Posterior vena cava (tissue), 2 donors: ENCODE measurements around the gene RPEL1. TPM values are rescaled to one million over a fixed set of nuclear protein-coding genes. Genes with fewer than 3 reads are reported as not detected.
"Not testable (repeated sequence)": the region's sequence is repeated elsewhere in the genome, so short reads cannot be mapped to it uniquely, and the experiment has no call there.

Experiments
- DNase-seq: peaks from one replicate; pipeline ENCODE4 v3.0.0-alpha.2; 2020; ENCODE audit warnings: low spot score
- intact Hi-C, 2 donors: fragments of 100-400 bp; cut with DNase I; formaldehyde crosslinking; loops; one replicate each; pipeline versions ENCODE4 v1.14.1 to v1.14.2; 2022 to 2023
- long read RNA-seq, 2 donors: library from polyadenylated mRNA; unstranded; transcript quantifications; one replicate each; pipeline ENCODE4 v2.0.0, GENCODE V29; 2020 to 2021
- total RNA-seq, 2 donors: library from RNA; stranded (reverse); fragmentation: NEBNext Ultra II Directional; extraction: Animal tissue kit (Norgen Biotek cat#: 25700); gene quantifications; one replicate each; pipeline ENCODE4 v1.2.1, GENCODE V29; 2021
- donor health status: DM: yes; HTN: yes; CAD: no.
- donor health status: DM: yes; HTN: yes; CAD: no.

The RPEL1 gene
- total RNA-seq, result not detected
- long read RNA-seq, donor 1, result 0 reads
- long read RNA-seq, donor 2, result 0 reads

DNA sequence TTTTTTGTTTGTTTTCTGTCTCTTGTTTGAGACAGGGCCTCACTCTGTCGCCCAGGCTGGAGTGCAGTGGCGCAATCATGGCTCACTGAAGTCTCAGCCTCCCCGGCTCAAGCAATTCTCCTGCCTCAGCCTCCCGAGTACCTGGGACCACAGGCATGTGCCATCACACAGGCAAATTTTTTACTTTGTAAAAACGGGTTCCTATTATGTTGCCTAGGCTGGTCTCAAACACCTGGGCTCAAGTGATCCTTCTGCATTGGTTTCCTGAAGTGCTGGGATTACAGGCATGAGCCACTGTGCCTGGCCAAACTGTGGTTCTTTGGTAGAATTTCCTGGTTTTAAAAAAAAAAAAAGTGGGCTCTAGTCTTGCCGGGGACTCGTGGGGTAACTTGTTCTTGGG lies at the start of gene RPEL1:
RPEL1 (plus strand) TSS at position 301 of the 400 bp plus-strand sequence. CDS start 110 bp downstream, outside the sequence.
- intact Hi-C loops, result loop anchor here (10.0 kb wide), 3 partner anchors 51 to 331 kb away; partner anchors contain the start of genes CNNM2 (in 1 of the 2) and NT5C2 (in 1 of the 2)
- DNase-seq, result not testable (repeated sequence)

DNA sequence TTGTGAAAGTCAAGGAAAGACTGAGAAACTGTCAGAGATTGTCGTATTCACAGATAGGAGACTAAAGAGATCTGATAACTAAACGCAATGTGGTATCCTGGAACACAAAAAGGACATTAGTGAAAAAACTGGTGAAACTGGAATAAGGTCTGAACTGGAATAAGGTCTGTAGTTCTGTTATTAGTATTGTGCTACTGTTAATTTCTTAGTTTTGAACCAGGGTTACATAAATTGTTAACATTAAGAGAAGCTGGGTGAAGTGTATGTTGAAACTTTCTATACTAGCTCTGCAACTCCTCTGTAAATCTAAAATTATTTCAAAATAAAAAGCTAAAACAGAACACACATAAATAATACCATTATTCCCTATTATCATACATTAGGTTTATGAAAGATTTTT lies 49.2 kb upstream of the RPEL1 start:
- intact Hi-C loops, result loop anchor here in 1 of 2 donors (10.0 kb wide), 1 partner anchor 48 kb away; the partner anchor contains the start of gene RPEL1
- no peak for DNase-seq

DNA sequence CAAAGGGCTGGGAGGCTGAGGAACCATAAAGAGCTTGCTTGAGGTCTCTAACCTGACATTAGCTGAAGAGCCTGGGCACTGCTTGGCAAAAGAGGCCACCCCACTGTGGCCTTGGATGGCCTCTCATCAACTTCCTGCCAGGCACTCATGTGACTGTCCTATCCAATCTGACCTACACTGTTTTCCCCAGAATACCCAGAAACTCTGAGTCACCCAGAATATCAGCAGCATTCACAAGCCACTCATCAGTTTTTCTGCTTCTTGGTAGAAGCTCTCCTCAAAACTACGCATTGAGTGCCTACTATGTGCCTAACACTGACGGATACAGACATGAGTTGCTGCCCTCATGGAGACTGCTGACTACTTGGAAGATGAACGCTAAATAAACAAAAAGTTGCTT lies 48.5 kb upstream of the RPEL1 start:
- intact Hi-C loops, result loop anchor here in 1 of 2 donors (10.0 kb wide), 1 partner anchor 48 kb away; the partner anchor contains the start of gene RPEL1
- DNase-seq, result peak; percentile 85

DNA sequence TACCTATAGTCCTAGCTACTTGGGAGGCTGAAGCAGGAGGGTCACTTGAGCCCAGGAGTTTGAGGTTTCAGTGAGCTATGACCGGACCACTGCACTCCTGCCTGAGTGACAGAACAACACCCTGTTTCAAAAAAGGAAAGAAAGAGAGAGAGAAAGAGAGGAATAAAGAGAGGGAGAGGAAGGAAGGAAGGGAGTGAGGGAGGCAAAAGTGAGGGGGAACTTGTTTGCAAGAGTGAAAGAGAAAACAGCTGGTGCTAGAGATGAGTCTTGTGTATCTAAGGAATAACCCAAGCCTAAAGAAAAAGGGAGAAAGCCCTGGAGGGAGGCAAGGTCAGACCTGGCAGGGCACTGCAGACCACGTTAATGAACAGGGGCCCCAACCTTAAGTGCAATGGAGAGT lies 47.8 kb upstream of the RPEL1 start:
- intact Hi-C loops, result loop anchor here in 1 of 2 donors (10.0 kb wide), 1 partner anchor 47 kb away; the partner anchor contains the start of gene RPEL1
- DNase-seq, result no peak

GRCh38 chr10:103198648-103199047 lies 47.0 kb upstream of the RPEL1 start:
- intact Hi-C loops, result loop anchor here in 1 of 2 donors (10.0 kb wide), 1 partner anchor 46 kb away; the partner anchor contains the start of gene RPEL1
- DNase-seq, result no peak

DNA sequence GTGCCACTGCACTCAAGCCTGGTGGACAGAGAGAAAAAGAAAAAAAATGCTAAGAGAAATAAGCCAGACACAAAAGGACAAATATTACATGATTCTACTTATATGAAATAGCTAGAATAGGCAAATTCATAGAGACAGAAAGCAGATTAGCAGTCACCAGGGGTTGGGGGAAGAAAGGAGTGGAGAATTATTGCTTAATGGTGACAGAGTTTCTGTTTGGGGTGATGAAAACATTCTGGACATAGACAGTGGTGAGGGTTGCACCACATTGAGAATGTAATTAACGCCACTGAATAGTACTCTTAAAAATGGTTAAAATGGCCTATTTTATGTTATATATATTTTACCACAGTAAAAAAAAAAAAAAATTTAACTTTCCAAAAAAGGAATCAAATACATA lies 46.2 kb upstream of the RPEL1 start:
- intact Hi-C loops, result loop anchor here in 1 of 2 donors (10.0 kb wide), 1 partner anchor 45 kb away; the partner anchor contains the start of gene RPEL1
- DNase-seq, result no peak

GRCh38 chr10:103202319-103202718 lies 43.4 kb upstream of the RPEL1 start:
- DNase-seq, result no peak
- intact Hi-C loops, result no loop called here

DNA sequence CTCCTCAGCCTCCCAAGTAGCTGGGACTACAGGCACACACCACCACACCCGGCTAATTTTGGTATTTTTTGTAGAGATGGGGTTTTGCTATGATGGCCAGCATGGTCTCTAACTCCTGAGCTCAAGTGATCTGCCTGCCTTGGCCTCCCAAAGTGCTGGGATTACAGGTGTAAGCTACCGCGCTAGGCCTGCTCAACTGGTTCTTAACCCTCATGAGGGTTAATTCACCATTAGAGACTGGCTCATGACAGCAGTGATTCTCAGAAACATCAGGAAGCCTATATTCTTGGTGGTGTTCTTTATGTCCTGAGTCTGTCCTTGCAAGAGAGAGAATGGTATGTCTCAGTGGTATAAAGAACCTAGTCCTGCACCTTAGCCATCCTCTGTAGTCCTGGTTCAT lies 42.2 kb upstream of the RPEL1 start:
- no peak for DNase-seq
- intact Hi-C loops, result no loop called here

DNA sequence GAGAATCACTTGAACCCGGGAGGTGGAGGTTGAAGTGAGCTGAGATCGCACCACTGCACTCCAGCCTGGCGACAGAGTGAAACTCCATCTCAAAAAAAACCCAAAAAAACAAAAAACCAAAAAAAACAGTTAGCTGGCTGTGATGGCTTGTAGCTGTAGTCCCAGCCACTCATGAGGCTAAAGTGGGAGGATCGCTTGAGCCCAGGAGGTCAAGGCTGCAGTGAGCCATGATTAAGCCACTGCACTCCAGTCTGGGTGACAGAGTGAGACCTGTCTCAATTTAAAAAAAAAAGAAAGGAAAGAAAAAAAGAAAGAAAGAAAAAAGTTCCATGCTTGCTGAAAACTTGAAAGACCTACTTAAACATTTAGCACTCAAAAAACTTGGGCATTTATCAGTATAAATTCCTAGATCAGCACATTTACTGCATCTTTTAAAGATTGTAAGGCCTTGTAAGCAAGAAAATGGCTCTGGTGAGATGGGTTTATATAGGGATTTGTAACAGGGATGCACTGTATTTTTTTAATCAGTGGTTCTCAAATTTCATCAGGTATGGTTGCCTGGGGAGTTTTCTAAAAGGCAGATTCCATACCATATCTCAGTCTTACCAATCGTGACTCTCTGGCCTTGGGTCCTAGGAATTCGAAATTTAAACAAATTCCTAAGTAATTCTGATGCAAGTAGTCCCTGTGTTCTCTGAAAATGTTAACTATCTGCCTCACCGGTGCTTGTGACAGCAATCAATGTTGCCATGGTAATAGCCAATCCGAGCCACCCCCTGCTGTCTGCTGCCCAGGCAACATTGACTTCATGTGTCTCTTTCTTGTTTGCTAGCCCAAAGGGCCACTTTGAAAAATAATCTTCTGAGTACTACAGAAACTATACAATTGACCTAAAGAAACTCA lies 41.1 kb upstream of the RPEL1 start:
- intact Hi-C loops, result no loop called here
- DNase-seq, result no peak

GRCh38 chr10:103205401-103205800 lies 40.3 kb upstream of the RPEL1 start:
- DNase-seq, intact Hi-C loops: not testable (repeated sequence)

DNA sequence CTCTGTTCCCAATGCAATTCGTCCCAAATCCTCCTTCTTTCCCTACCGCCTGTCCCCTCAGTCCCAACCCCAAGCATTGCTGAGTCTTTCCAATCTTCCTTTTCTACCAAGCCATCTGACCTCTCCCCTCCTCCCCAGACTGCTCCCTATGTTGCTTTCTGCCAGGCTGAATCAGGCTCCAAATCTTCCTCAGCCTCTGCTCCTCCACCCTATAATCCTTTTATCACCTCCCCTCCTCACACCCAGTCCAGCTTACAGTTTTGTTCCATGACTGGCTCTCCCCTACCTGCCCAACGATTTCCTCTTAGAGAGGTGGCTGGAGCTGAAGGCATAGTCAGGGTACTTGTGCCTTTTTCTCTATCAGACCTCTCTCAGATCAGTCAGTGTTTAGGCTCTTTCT lies 39.0 kb upstream of the RPEL1 start:
- DNase-seq, intact Hi-C loops: not testable (repeated sequence)

DNA sequence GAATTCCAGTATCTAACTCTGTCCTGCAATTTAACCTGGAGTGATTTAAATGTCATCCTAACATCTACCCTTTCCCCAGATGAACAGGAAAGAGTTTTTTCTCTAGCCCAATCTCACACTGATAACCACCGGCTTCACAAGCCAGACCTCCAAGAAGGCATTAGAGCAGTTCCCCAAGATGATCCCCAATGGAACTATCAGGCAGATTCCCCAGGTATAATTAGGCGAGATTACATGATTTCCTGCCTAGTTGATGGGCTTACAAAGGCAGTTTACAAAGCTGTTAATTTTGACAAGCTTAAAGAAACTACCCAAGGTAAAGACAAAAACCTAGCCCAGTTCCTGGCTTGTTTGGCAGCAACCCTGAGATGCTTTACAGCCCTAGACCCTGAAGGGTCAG lies 38.5 kb upstream of the RPEL1 start:
- intact Hi-C loops, result no loop called here
- DNase-seq, result no peak

DNA sequence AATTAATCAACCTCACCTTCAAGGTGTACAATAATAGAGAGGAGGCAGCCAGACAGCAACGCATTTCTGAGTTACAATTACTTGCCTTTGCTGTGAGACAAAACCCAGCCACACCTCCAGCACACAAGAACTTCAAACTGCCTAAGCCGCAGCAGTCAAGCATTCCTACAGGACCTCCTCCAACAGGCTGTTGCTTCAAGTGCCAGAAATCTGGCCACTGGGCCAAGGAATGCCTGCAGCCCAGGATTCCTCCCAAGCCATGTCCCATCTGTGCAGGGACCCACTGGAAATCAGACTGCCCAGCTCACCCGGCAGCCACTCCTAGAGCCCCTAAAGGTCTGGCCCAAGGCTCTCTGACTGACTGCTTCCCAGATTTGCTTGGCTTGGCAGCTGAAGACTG lies 38.0 kb upstream of the RPEL1 start:
- DNase-seq, intact Hi-C loops: not testable (repeated sequence)

GRCh38 chr10:103210262-103210661 lies 35.4 kb upstream of the RPEL1 start:
- intact Hi-C loops, DNase-seq: not testable (repeated sequence)

- DNase-seq, result no peak
These were observed 30.1 kb upstream of the RPEL1 start for GRCh38 chr10:103215601-103216000.

GRCh38 chr10:103216362-103216761 lies 29.3 kb upstream of the RPEL1 start:
- intact Hi-C loops, DNase-seq: not testable (repeated sequence)

More at GRCh38 chr10:103215601-103216000, 30.1 kb upstream of the RPEL1 start:
- intact Hi-C loops, result no loop called here

DNA sequence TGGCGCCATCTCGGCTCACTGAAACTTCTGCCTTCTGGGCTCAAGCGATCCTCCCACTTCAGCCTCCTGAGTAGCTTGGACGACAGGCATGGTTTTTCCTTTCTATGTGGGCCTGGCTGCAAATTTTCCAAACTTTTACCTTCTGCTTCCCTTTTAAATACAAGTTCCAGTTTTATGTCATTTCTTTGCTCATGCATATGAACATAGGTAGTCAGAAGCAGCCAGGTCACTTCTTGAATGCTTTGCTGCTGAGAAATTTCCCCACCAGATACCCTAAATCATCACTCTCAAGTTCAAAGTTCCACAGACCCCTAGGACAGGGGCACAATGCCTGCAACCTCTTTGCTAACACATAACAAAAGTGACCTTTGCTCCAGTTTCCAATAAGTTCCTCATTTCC lies 21.6 kb upstream of the RPEL1 start:
- intact Hi-C loops, result no loop called here
- no peak for DNase-seq

- intact Hi-C loops, DNase-seq: not testable (repeated sequence)
These were observed 21.0 kb upstream of the RPEL1 start for GRCh38 chr10:103224721-103225120.

GRCh38 chr10:103225939-103226338 lies 19.7 kb upstream of the RPEL1 start:
- intact Hi-C loops, result no loop called here

GRCh38 chr10:103227416-103227815 lies 18.3 kb upstream of the RPEL1 start:
- DNase-seq, result no peak
- intact Hi-C loops, result no loop called here

More at GRCh38 chr10:103225939-103226338, 19.7 kb upstream of the RPEL1 start:
- no peak for DNase-seq
